Activated T-helper 2 cell treated with anti-CD3 and anti-CD28 coated beads, Interferon-gamma antibody, Interleukin-2, Interleukin-4, amounts not matched to agents 10 μg/mL and 5 μg/mL and 100 μg/mL, durations not matched to agents 14 hours and 24 hours and 36 hours (primary cell): ENCODE results near the gene PKP3. TPM values are rescaled to one million over a fixed set of nuclear protein-coding genes. Genes with fewer than 3 reads are reported as not detected.
"Not testable (repeated sequence)": the region's sequence is repeated elsewhere in the genome, so short reads cannot be mapped to it uniquely, and the experiment has no call there.

Experiments used
- DNase-seq: peaks from one replicate; pipeline ENCODE4 v3.0.0; 2021; ENCODE audit warnings: low spot score
- H3K27ac Mint-ChIP-seq: one replicate; pipeline ENCODE4 v1.8.0; 2021; ENCODE audit warnings: mixed read lengths
- H3K27me3 Mint-ChIP-seq: one replicate; pipeline ENCODE4 v1.8.0; 2021; ENCODE audit warnings: low read depth, mixed read lengths
- H3K36me3 Mint-ChIP-seq: one replicate; pipeline ENCODE4 v1.8.0; 2021; ENCODE audit warnings: low read depth, mixed read lengths
- H3K4me1 Mint-ChIP-seq: one replicate; pipeline ENCODE4 v1.8.0; 2021; ENCODE audit warnings: low read depth, mixed read lengths
- H3K4me3 Mint-ChIP-seq: one replicate; pipeline ENCODE4 v1.8.0; 2021; ENCODE audit warnings: low read depth, mild to moderate bottlenecking, moderate library complexity, mixed read lengths
- H3K9me3 Mint-ChIP-seq: one replicate; pipeline ENCODE4 v1.8.0; 2021; ENCODE audit warnings: mixed read lengths
- intact Hi-C: fragments of 100-400 bp; cut with micrococcal nuclease; formaldehyde crosslinking; loops from one replicate; pipeline ENCODE4 v1.15.1; 2023
- total RNA-seq: library from RNA; stranded (reverse); gene quantifications from 2 replicates; pipeline ENCODE4 v1.2.3, GENCODE V29; 2022

The PKP3 gene
- total RNA-seq, 1 donor from 2014 or later, result not detected

DNA sequence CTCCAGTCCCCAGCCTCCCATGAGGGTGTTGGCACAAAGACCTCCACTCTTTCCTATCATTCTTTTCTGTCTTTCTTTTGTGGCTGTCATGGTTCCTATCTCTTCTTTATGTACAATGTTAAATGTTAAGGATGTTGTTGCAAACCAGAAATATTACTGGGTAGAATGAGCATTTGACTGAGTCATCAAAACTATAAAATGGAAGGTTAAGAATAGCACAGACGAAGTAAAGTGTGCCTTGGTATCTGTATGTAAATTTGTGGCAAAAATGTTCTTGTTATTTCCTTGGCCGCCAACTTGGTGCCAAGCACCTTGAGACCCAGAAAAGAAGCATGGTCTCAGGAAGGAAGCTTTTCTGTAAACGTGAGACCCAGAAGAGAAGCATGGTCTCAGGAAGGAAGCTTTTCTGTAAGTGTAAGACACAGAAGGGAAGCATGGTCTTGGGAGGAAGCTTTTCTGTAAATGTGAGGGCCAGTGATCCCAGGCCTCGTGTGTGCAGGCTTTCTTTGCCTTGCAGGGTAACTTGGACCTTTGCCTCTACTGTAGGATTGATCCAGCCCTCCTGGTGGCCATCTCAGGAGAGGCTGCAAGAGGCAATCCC, 6.7 kb upstream of the PKP3 start:
- no peak for DNase-seq
- Mint-ChIP-seq H3K9me3 (peaks cover 8% of the 10 kb centered on the region), H3K27ac (no peak overlapping the region), H3K4me1 (no peaks in the 10 kb centered on the region), H3K4me3 (no peak overlapping the region), H3K27me3 (peaks cover 11% of the 10 kb centered on the region), H3K36me3 (no peaks in the 10 kb centered on the region)
- intact Hi-C loops, result no loop called here

GRCh38 chr11:389369-389768, 4.6 kb upstream of the PKP3 start:
- H3K9me3 Mint-ChIP-seq, H3K36me3 Mint-ChIP-seq, H3K27ac Mint-ChIP-seq, H3K4me3 Mint-ChIP-seq, H3K27me3 Mint-ChIP-seq, intact Hi-C loops, H3K4me1 Mint-ChIP-seq, DNase-seq: not testable (repeated sequence)

DNA sequence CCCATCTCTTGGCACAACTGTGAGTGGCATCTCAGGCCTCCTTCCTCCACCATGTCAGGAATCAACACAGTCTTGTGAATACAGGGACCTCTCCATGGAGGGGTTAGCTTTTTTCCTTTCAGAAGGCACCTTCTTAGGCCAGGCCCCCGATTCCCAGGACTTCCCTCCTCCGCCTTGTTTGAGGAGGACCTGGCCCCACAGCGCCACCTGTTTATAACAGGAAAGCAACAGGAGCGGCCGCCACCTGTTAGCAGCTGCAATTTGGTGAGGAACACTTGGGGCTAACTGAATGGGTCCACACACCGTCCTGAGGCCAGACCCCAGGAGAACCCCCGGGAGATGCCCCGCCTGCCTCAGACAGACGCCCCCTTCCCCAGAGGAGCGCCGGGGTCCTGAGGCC, 3.8 kb upstream of the PKP3 start:
- Mint-ChIP-seq H3K4me3 (no peak overlapping the region), H3K27ac (no peak overlapping the region), H3K36me3 (no peaks in the 10 kb centered on the region), H3K4me1 (no peaks in the 10 kb centered on the region), H3K9me3 (peaks cover 8% of the 10 kb centered on the region), H3K27me3 (peaks cover 8% of the 10 kb centered on the region)
- intact Hi-C loops, result no loop called here
- no peak for DNase-seq

GRCh38 chr11:391117-392017, 2.6 kb upstream of the PKP3 start:
- Mint-ChIP-seq H3K36me3 (no peaks in the 10 kb centered on the region), H3K27me3 (peaks cover 8% of the 10 kb centered on the region), H3K4me3 (no peak overlapping the region), H3K9me3 (peaks cover 8% of the 10 kb centered on the region), H3K4me1 (no peaks in the 10 kb centered on the region), H3K27ac (no peak overlapping the region)
- DNase-seq, result no peak
- intact Hi-C loops, result no loop called here

GRCh38 chr11:392102-392777, 1.8 kb upstream of the PKP3 start:
- H3K9me3 Mint-ChIP-seq, result peaks cover under 1% of the 10 kb centered on the region
- DNase-seq, result no peak
- H3K36me3 Mint-ChIP-seq, result no peaks in the 10 kb centered on the region
- no peak overlapping the region for H3K4me3 Mint-ChIP-seq
- H3K27me3 Mint-ChIP-seq, result peaks cover 8% of the 10 kb centered on the region
- H3K4me1 Mint-ChIP-seq, result no peaks in the 10 kb centered on the region
- H3K27ac Mint-ChIP-seq, result no peak overlapping the region
- intact Hi-C loops, result no loop called here

- Mint-ChIP-seq H3K36me3 (no peaks in the 10 kb centered on the region), H3K4me1 (no peaks in the 10 kb centered on the region), H3K9me3 (no peaks in the 10 kb centered on the region), H3K27ac (no peak overlapping the region), H3K27me3 (no peaks in the 10 kb centered on the region), H3K4me3 (no peak overlapping the region)
- no peak for DNase-seq
- intact Hi-C loops, result no loop called here
Measured at GRCh38 chr11:393219-394033, 583 bp upstream of the PKP3 start.

DNA sequence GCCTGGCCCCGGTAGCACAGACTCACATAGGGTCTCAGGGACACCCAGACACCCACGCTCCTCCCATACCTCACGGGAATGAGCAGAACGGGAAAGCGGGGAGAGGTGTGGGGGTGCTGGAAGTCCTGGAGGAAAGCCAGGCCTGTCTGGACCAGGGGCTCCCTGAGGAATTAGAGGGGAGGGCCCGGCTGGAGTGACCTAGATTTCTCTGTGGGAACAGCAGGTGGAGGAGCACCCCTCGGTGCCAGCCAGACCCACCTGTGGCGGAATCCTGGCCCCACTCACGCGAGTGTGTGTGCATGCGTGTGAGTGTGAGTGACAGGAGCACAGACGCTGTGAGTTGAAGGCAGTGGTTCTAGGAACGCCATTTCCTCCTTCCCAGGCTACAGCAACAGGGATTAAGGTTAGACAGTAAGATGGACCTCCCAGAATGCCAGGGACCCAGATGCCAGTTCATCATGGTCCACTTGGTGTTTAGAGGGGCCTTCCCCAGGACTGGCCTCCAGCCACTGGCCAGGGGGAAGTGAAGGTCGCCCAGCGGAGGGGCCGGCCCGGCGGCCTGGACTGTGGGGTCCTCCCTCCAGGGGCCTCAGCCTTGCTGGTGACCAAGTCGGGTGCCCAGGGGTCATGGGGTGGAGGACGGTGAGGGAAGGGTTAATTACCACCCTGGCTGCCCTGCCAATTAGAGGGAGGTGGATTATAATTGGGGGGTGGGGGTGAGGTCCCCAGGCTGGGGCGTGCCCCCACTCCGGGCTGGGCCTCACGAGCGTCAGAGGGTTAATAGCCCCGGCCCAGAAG, 1.0 kb downstream of the PKP3 start:
- Mint-ChIP-seq H3K27ac (no peak overlapping the region), H3K36me3 (no peaks in the 10 kb centered on the region), H3K4me3 (no peak overlapping the region), H3K4me1 (no peaks in the 10 kb centered on the region), H3K9me3 (peaks cover 4% of the 10 kb centered on the region), H3K27me3 (peaks cover 7% of the 10 kb centered on the region)
- intact Hi-C loops, result no loop called here
- DNase-seq, result no peak

- Mint-ChIP-seq H3K36me3 (no peaks in the 10 kb centered on the region), H3K27ac (no peak overlapping the region), H3K4me1 (no peaks in the 10 kb centered on the region), H3K4me3 (no peak overlapping the region), H3K27me3 (peaks cover 7% of the 10 kb centered on the region), H3K9me3 (peaks cover 4% of the 10 kb centered on the region)
- intact Hi-C loops, result no loop called here
- DNase-seq, result no peak
Measured at GRCh38 chr11:395866-396265, 1.9 kb downstream of the PKP3 start.

DNA sequence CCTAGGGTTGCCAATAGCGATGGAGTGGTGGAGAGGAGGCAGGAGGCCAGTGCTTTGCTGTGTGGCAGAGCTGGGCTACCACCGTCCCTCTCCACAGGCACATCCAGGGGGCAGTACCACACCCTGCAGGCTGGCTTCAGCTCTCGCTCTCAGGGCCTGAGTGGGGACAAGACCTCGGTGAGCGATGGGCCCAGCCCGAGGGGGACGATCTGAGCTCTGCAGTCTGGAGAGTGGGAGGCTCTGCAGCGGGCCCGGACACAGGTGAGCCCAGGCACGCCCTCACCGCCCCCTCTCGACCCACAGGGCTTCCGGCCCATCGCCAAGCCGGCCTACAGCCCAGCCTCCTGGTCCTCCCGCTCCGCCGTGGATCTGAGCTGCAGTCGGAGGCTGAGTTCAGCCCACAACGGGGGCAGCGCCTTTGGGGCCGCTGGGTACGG, 2.5 kb downstream of the PKP3 start:
- intact Hi-C loops, result no loop called here
- H3K27ac Mint-ChIP-seq, result no peak overlapping the region
- H3K36me3 Mint-ChIP-seq, result no peaks in the 10 kb centered on the region
- no peak overlapping the region for H3K4me3 Mint-ChIP-seq
- H3K9me3 Mint-ChIP-seq, result peaks cover 4% of the 10 kb centered on the region
- H3K4me1 Mint-ChIP-seq, result no peaks in the 10 kb centered on the region
- H3K27me3 Mint-ChIP-seq, result peaks cover 7% of the 10 kb centered on the region
- DNase-seq, result no peak

- no peak overlapping the region for H3K27ac Mint-ChIP-seq
- H3K27me3 Mint-ChIP-seq, result peaks cover 7% of the 10 kb centered on the region
- no peak for DNase-seq
- peaks cover 4% of the 10 kb centered on the region for H3K9me3 Mint-ChIP-seq
- H3K4me3 Mint-ChIP-seq, result no peak overlapping the region
- intact Hi-C loops, result no loop called here
- H3K4me1 Mint-ChIP-seq, result no peaks in the 10 kb centered on the region
- no peaks in the 10 kb centered on the region for H3K36me3 Mint-ChIP-seq
Measured at GRCh38 chr11:396948-397548, 3.0 kb downstream of the PKP3 start.

DNA sequence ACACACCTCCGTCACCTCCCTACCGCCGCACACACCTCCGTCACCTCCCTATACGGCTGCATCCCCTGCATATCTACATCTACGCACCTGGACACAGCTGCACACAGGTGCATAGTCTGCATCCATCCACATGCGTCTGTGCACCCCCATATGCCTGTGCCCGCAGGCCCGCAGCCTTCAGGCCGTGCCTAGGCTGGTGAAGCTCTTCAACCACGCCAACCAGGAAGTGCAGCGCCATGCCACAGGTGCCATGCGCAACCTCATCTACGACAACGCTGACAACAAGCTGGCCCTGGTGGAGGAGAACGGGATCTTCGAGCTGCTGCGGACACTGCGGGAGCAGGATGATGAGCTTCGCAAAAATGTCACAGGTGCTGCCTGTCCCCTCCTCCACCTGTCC, 4.8 kb downstream of the PKP3 start:
- Mint-ChIP-seq H3K36me3 (no peaks in the 10 kb centered on the region), H3K4me3 (no peak overlapping the region), H3K27ac (no peak overlapping the region), H3K27me3 (peaks cover 7% of the 10 kb centered on the region), H3K4me1 (no peaks in the 10 kb centered on the region), H3K9me3 (peaks cover 4% of the 10 kb centered on the region)
- DNase-seq, result no peak
- intact Hi-C loops, result no loop called here
